Peyer's patch (tissue), 4 donors: ENCODE measurements around the gene PTPN6. TPM values are rescaled to one million over a fixed set of nuclear protein-coding genes. Genes with fewer than 3 reads are reported as not detected.
A peak's percentile ranks its signal among the peaks of the same experiment; 100 is the strongest.

Experiments
- DNase-seq, 3 donors: peaks; one replicate each; pipeline ENCODE4 v3.0.0-alpha.2; 2017 to 2019
- H3K27ac ChIP-seq, 4 donors: fragments of 200-600 bp; sonication (generic); one replicate each; pipeline ENCODE4 v1.5.1; 2016 to 2019
- H3K27me3 ChIP-seq, 2 donors: fragments of 200-600 bp; sonication (generic); one replicate each; pipeline ENCODE4 v1.5.1; 2019
- H3K36me3 ChIP-seq, 3 donors: fragments of 200-600 bp; sonication (generic); one replicate each; pipeline ENCODE4 v1.5.1; 2016 to 2019
- H3K4me1 ChIP-seq, 4 donors: fragments of 200-600 bp; sonication (generic); one replicate each; pipeline ENCODE4 v1.5.1; 2016 to 2019
- H3K4me3 ChIP-seq, 4 donors: fragments of 200-600 bp; sonication (generic); 1 replicate in 3 of 4; 2 replicates in 1 of 4; pipeline ENCODE4 v1.5.1; 2016 to 2019; ENCODE audit warnings: mild to moderate bottlenecking in 1 of 4
- H3K9me3 ChIP-seq, 4 donors: fragments of 200-600 bp; sonication (generic); one replicate each; pipeline ENCODE4 v1.5.1; 2016 to 2019; ENCODE audit warnings: mild to moderate bottlenecking in 1 of 4
- CTCF ChIP-seq, 6 experiments: fragments of 450-650 bp in 4 of 6; fragments of 200-600 bp in 2 of 6; sonication (generic) in 1 of 6; IDR thresholded peaks; one replicate each; pipeline ENCODE4 v1.5.1; 2017 to 2019; ENCODE audit warnings: antibody characterized with exemption in 6 of 6, mild to moderate bottlenecking in 3 of 6, moderate library complexity in 1 of 6
- POLR2A ChIP-seq, 2 donors: fragments of 450-650 bp; IDR thresholded peaks; one replicate each; pipeline ENCODE4 v1.5.1; 2017; ENCODE audit warnings: antibody characterized with exemption in 2 of 2, mild to moderate bottlenecking in 2 of 2, moderate library complexity in 2 of 2
- total RNA-seq, 4 donors: library from RNA; depleted of rRNA; stranded (reverse); fragments of >200 nt; gene quantifications; one replicate each; pipeline ENCODE4 v1.1.0, GENCODE V29; 2016

PTPN6 gene
- total RNA-seq, 4 donors from 2014 or later, result 41.6 to 183 (median 44.4) TPM

- Histone ChIP-seq H3K36me3 (peaks cover 0 to 87% (median 0%) of the 10 kb centered on the region in 3 donors), H3K27me3 (no peaks in the 10 kb centered on the region)
Observed at GRCh38 chr12:6977653-6978052, 26.5 kb downstream of the PTPN6 start.

GRCh38 chr12:6978188-6978587 lies 27.0 kb downstream of the PTPN6 start:
- no peaks in the 10 kb centered on the region for H3K9me3 ChIP-seq
- TF ChIP-seq CTCF (IDR thresholded peaks at IDR 0.05) (no peak), POLR2A (IDR thresholded peaks at IDR 0.05) (no peak)
- no peak overlapping the region for H3K4me3 ChIP-seq
- no peak for DNase-seq
- H3K36me3 ChIP-seq, result peaks cover 0 to 93% (median 0%) of the 10 kb centered on the region in 3 donors
- no peak overlapping the region for H3K27ac ChIP-seq
- no peaks in the 10 kb centered on the region for H3K27me3 ChIP-seq
- H3K4me1 ChIP-seq, result peaks cover 0 to 14% (median 0%) of the 10 kb centered on the region in 4 donors

More at GRCh38 chr12:6977653-6978052, 26.5 kb downstream of the PTPN6 start:
- no peak for DNase-seq
- Histone ChIP-seq H3K27ac (no peak overlapping the region), H3K4me1 (peaks cover 0 to 14% (median 0%) of the 10 kb centered on the region in 4 donors), H3K4me3 (no peak overlapping the region), H3K9me3 (no peaks in the 10 kb centered on the region)
- no peak for TF ChIP-seq CTCF (IDR thresholded peaks at IDR 0.05)
- TF ChIP-seq POLR2A (IDR thresholded peaks at IDR 0.05), result no peak

GRCh38 chr12:6978611-6979011 lies 27.5 kb downstream of the PTPN6 start:
- H3K4me1 ChIP-seq, result peaks cover 0 to 14% (median 0%) of the 10 kb centered on the region in 4 donors
- H3K4me3 ChIP-seq, result no peak overlapping the region
- no peak for DNase-seq
- H3K27me3 ChIP-seq, result no peaks in the 10 kb centered on the region
- H3K27ac ChIP-seq, result no peak overlapping the region
- peaks cover 0 to 94% (median 0%) of the 10 kb centered on the region in 3 donors for H3K36me3 ChIP-seq
- TF ChIP-seq CTCF (IDR thresholded peaks at IDR 0.05) (no peak), POLR2A (IDR thresholded peaks at IDR 0.05) (no peak)
- H3K9me3 ChIP-seq, result no peaks in the 10 kb centered on the region

- H3K36me3 ChIP-seq, result peaks cover 0 to 90% (median 0%) of the 10 kb centered on the region in 3 donors
Observed at GRCh38 chr12:6979021-6979420, 27.9 kb downstream of the PTPN6 start.

GRCh38 chr12:6979453-6979852 lies 28.3 kb downstream of the PTPN6 start:
- Histone ChIP-seq H3K36me3 (peaks cover 0 to 86% (median 0%) of the 10 kb centered on the region in 3 donors), H3K4me3 (no peak overlapping the region), H3K27ac (peak overlapping the region in 1 of 4 donors; percentile 27), H3K4me1 (peaks cover 0 to 14% (median 0%) of the 10 kb centered on the region in 4 donors), H3K27me3 (no peaks in the 10 kb centered on the region), H3K9me3 (no peaks in the 10 kb centered on the region)
- no peak for DNase-seq
- TF ChIP-seq CTCF (IDR thresholded peaks at IDR 0.05) (no peak), POLR2A (IDR thresholded peaks at IDR 0.05) (no peak)

More at GRCh38 chr12:6979021-6979420, 27.9 kb downstream of the PTPN6 start:
- Histone ChIP-seq H3K4me1 (peaks cover 0 to 14% (median 0%) of the 10 kb centered on the region in 4 donors), H3K4me3 (no peak overlapping the region), H3K27me3 (no peaks in the 10 kb centered on the region), H3K27ac (peak overlapping the region in 1 of 4 donors; percentile 27), H3K9me3 (no peaks in the 10 kb centered on the region)
- no peak for TF ChIP-seq CTCF (IDR thresholded peaks at IDR 0.05)
- no peak for TF ChIP-seq POLR2A (IDR thresholded peaks at IDR 0.05)
- DNase-seq, result no peak
